OCI-LY1 (cell line): ENCODE measurements around the gene TPR.

Experiments
- H2AFZ ChIP-seq: fragments of 200-600 bp; sonication (generic), shearing (Covaris generic); 2 replicates; pipeline ENCODE4 v1.6.0; 2014; ENCODE audit warnings: antibody characterized with exemption, mild to moderate bottlenecking, low read length
- H3F3A ChIP-seq: fragments of 200-600 bp; sonication (generic), shearing (Covaris generic); 2 replicates; pipeline ENCODE4 v1.6.0; 2014; ENCODE audit warnings: mild to moderate bottlenecking, antibody characterized with exemption, low read length, moderate library complexity; ENCODE audit not compliant: insufficient read depth
- H3K27ac ChIP-seq: fragments of 200-600 bp; sonication (generic); 2 replicates; pipeline ENCODE4 v1.5.1; 2014; ENCODE audit warnings: low read length, mixed run types, mild to moderate bottlenecking, low read depth; ENCODE audit not compliant: poor library complexity, severe bottlenecking
- H3K27me3 ChIP-seq: fragments of 200-600 bp; sonication (generic); 2 replicates; pipeline ENCODE4 v1.6.0; 2014; ENCODE audit warnings: antibody characterized with exemption, mild to moderate bottlenecking, low read length, moderate library complexity; ENCODE audit not compliant: insufficient read depth
- H3K36me3 ChIP-seq: fragments of 200-600 bp; sonication (generic); 2 replicates; pipeline ENCODE4 v1.6.1; 2014; ENCODE audit warnings: mild to moderate bottlenecking, antibody characterized with exemption, low read length, moderate library complexity, mixed read lengths; ENCODE audit not compliant: insufficient read depth
- H3K4me1 ChIP-seq: fragments of 200-600 bp; sonication (generic); 2 replicates; pipeline ENCODE4 v1.5.1; 2014; ENCODE audit warnings: mild to moderate bottlenecking, low read length, moderate library complexity; ENCODE audit not compliant: insufficient read depth, severe bottlenecking
- H3K4me2 ChIP-seq: fragments of 200-600 bp; sonication (generic), shearing (Covaris generic); 2 replicates; pipeline ENCODE4 v1.6.1; 2014; ENCODE audit warnings: low read length
- H3K4me3 ChIP-seq: fragments of 200-600 bp; sonication (generic); 2 replicates; pipeline ENCODE4 v1.5.1; 2014; ENCODE audit warnings: low read length, low read depth, mild to moderate bottlenecking, mixed read lengths; ENCODE audit not compliant: poor library complexity, severe bottlenecking
- H3K79me2 ChIP-seq: fragments of 200-600 bp; shearing (Covaris generic); 2 replicates; pipeline ENCODE4 v1.6.1; 2016; ENCODE audit warnings: mixed run types, low read length, mixed read lengths; ENCODE audit not compliant: insufficient read depth
- H3K9ac ChIP-seq: fragments of 200-600 bp; sonication (generic), shearing (Covaris generic); 2 replicates; pipeline ENCODE4 v1.6.1; 2014; ENCODE audit warnings: mild to moderate bottlenecking, low read length, mixed read lengths
- H3K9me2 ChIP-seq: fragments of 200-600 bp; sonication (generic), shearing (Covaris generic); 2 replicates; pipeline ENCODE4 v1.6.1; 2014; ENCODE audit warnings: low read depth, mild to moderate bottlenecking, low read length, mixed read lengths
- H3K9me3 ChIP-seq: fragments of 200-600 bp; shearing (Covaris generic); 2 replicates; pipeline ENCODE4 v1.6.1; 2014; ENCODE audit warnings: low read length, mixed read lengths
- H4K20me1 ChIP-seq: fragments of 200-600 bp; sonication (generic), shearing (Covaris generic); 2 replicates; pipeline ENCODE4 v1.6.0; 2016; ENCODE audit warnings: mild to moderate bottlenecking, low read length; ENCODE audit not compliant: insufficient read depth
- CTCF ChIP-seq: fragments of 200-600 bp; sonication (generic), shearing (Covaris generic); IDR thresholded peaks from 2 replicates; pipeline ENCODE4 v1.5.1; 2017; ENCODE audit warnings: mild to moderate bottlenecking, antibody characterized with exemption, low read length, moderate library complexity, mixed read lengths
- EZH2 ChIP-seq: fragments of 200-600 bp; sonication (generic), shearing (Covaris generic); IDR thresholded peaks from 2 replicates; pipeline ENCODE4 v1.8.0; 2017; ENCODE audit warnings: borderline replicate concordance, mixed run types, mild to moderate bottlenecking, antibody characterized with exemption, low read length, moderate library complexity, mixed read lengths

Gene TPR

GRCh38 chr1:186297439-186298045, 77.5 kb downstream of the TPR start:
- Histone ChIP-seq H4K20me1 (no peaks in the 10 kb centered on the region), H3K4me1 (no peaks in the 10 kb centered on the region), H2AFZ (no peak overlapping the region), H3K27me3 (no peaks in the 10 kb centered on the region), H3K36me3 (no peaks in the 10 kb centered on the region), H3F3A (no peaks in the 10 kb centered on the region), H3K4me2 (no peak overlapping the region), H3K9me3 (no peaks in the 10 kb centered on the region), H3K79me2 (no peaks in the 10 kb centered on the region), H3K4me3 (no peak overlapping the region), H3K9ac (no peak overlapping the region), H3K27ac (no peak overlapping the region), H3K9me2 (no peaks in the 10 kb centered on the region)
- TF ChIP-seq CTCF (no peak), EZH2 (no peak)

- Histone ChIP-seq H4K20me1 (no peaks in the 10 kb centered on the region), H3K27me3 (no peaks in the 10 kb centered on the region), H3K4me1 (no peaks in the 10 kb centered on the region), H3K79me2 (no peaks in the 10 kb centered on the region), H2AFZ (no peak within 1 kb of the TSS), H3K36me3 (no peaks in the 10 kb centered on the region), H3K27ac (no peak within 1 kb of the TSS), H3K9ac (no peak within 1 kb of the TSS), H3K9me3 (no peaks in the 10 kb centered on the region), H3K4me3 (no peak within 1 kb of the TSS), H3K9me2 (no peaks in the 10 kb centered on the region), H3K4me2 (no peak within 1 kb of the TSS), H3F3A (no peaks in the 10 kb centered on the region)
- TF ChIP-seq EZH2 (no peak), CTCF (no peak)
Observed at GRCh38 chr1:186295980-186296379, 79.1 kb downstream of the TPR start, which contains the start of gene PRG4. TSS of gene PRG4 (plus strand) at chr1:186296279.

GRCh38 chr1:186292875-186293274, 82.2 kb downstream of the TPR start:
- Histone ChIP-seq H3K27me3 (no peaks in the 10 kb centered on the region), H3K27ac (no peak overlapping the region), H4K20me1 (no peaks in the 10 kb centered on the region), H3K9me3 (no peaks in the 10 kb centered on the region), H3K36me3 (no peaks in the 10 kb centered on the region), H3K4me1 (peaks cover 5% of the 10 kb centered on the region), H2AFZ (no peak overlapping the region), H3K9ac (no peak overlapping the region), H3K79me2 (no peaks in the 10 kb centered on the region), H3K9me2 (no peaks in the 10 kb centered on the region), H3K4me3 (no peak overlapping the region), H3K4me2 (no peak overlapping the region), H3F3A (no peaks in the 10 kb centered on the region)
- TF ChIP-seq EZH2 (no peak), CTCF (no peak)
